ENCODE measurements around the gene MAPK12. TPM values are rescaled to one million over a fixed set of nuclear protein-coding genes. Genes with fewer than 3 reads are reported as not detected.

Gene MAPK12
- total and polyA plus RNA-seq, 9 of the 15 experiments (the other 6 are each of a cell fraction or from before 2014, with no cell fraction given) = 0.79 to 71.5 (median 32.8) TPM

DNA sequence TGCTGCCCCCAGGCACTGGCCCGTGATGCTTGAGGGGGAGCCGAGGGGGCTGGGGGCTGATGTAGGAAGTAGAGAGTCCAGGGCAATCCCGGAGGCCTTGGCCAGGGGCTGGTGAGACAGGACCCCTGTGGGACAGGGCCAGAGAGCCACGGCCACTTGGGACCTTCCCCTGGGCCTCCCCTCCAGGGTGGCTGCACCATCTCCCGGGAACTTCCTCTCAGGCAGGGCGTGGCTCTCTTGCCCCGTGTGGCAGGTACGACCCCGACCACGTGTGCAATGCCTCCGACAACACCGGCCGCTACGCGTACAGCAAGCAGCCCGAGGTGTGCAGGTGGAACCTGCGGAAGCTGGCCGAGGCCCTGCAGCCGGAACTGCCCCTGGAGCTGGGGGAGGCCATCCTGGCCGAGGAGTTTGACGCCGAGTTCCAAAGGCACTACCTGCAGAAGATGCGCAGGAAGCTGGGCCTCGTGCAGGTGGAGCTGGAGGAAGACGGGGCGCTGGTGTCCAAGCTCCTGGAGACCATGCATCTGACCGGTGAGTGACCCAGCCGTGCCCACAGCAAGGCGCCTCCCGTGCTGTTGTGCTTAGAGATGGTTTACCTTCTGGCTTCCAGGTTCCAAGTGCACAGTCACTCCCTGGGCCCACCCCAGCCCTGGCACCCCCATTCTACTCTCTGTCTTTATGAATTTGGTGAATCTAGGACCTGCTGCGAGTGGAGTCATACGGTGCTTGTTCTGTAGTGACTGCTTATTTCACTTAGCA is 50.9 kb downstream of the MAPK12 start:
- Histone ChIP-seq H3K79me2 (ENCODE audit: control insufficient read depth, insufficient read depth, low read length) (peaks cover 13% of the 10 kb centered on the region; the same call in 2 of the 3 replicates), H3K9ac (ENCODE audit: insufficient read depth in 1 of 2, low read depth in 2 of 2, low read length in 2 of 2) (no peak overlapping the region), H3K4me2 (ENCODE audit: insufficient read depth, low read length) (no peak overlapping the region), H3K4me1 (replicated peaks in 1 of 2; ENCODE audit: control insufficient read depth in 2 of 2, insufficient read depth in 2 of 2, low read length in 2 of 2) (peaks cover 0 to 36% of the 10 kb centered on the region in 2 experiments; a peak in 2 of 5 replicates), H3K27me3 (ENCODE audit: control insufficient read depth in 2 of 2, insufficient read depth in 2 of 2, low read length in 2 of 2) (no peaks in the 10 kb centered on the region), H3K36me3 (ENCODE audit: control insufficient read depth, insufficient read depth, low read length) (peaks cover 64% of the 10 kb centered on the region), H3K4me3 (no peak overlapping the region), H3K9me1 (ENCODE audit: control insufficient read depth, insufficient read depth, low read length) (no peaks in the 10 kb centered on the region), H3K27ac (ENCODE audit: extremely low read depth, low read depth, low read length) (no peak overlapping the region), H4K20me1 (replicated peaks; ENCODE audit: control insufficient read depth, insufficient read depth, low read length) (0 out of 2 replicates have a peak, but pooled peaks cover 3% of the 10 kb centered on the region), H3K9me3 (replicated peaks; ENCODE audit: control insufficient read depth, insufficient read depth, low read depth, low read length) (0 out of 2 replicates have a peak, but pooled peaks cover 2% of the 10 kb centered on the region), H2AFZ (ENCODE audit: low read depth, low read length) (no peak overlapping the region)
- ChIA-PET CTCF (ENCODE audit: low intra/inter-chr PET ratio) (interaction anchor here (0.6 to 2.4 kb wide), 3 partner anchors 40 to 64 kb away, joined by 3 to 12 read pairs (median 10); partner anchors contain the start of gene PANX2), POLR2A (no interaction called here)
- TF ChIP-seq POLR2G (IDR thresholded peaks at IDR 0.05; ENCODE audit: low read depth, low read length) (peak; percentile 69), TBL1XR1 (IDR thresholded peaks at IDR 0.05; ENCODE audit: low read length in 2 of 2) (no peak), ZNF174 (CRISPR knock-in tag; IDR thresholded peaks at IDR 0.05) (no peak), DMBX1 (CRISPR knock-in tag; IDR thresholded peaks at IDR 0.05; ENCODE audit: borderline replicate concordance) (no peak), SMAD4 (CRISPR knock-in tag; conservative IDR thresholded peaks at IDR 0.05) (no peak), TEAD4 (IDR thresholded peaks at IDR 0.05; ENCODE audit: low read length) (no peak), TEAD4 (CRISPR knock-in tag; IDR thresholded peaks at IDR 0.05; ENCODE audit: borderline replicate concordance) (no peak), ARNT (IDR thresholded peaks at IDR 0.05) (no peak), HDAC1 (IDR thresholded peaks at IDR 0.05) (no peak), ZNF274 (IDR thresholded peaks at IDR 0.05; ENCODE audit: borderline replicate concordance, low read depth, low read length) (no peak), DPF2 (IDR thresholded peaks at IDR 0.05) (no peak), HNRNPUL1 (IDR thresholded peaks at IDR 0.05; ENCODE audit: low read length) (no peak), CBX1 (IDR thresholded peaks at IDR 0.05; ENCODE audit: low read depth) (no peak), RFX7 (CRISPR knock-in tag; IDR thresholded peaks at IDR 0.05) (no peak), RBM22 (IDR thresholded peaks at IDR 0.05; ENCODE audit: low read depth, low read length, poor library complexity, severe bottlenecking) (peak; percentile 63)
- TF ChIP-seq, protein P1, sequence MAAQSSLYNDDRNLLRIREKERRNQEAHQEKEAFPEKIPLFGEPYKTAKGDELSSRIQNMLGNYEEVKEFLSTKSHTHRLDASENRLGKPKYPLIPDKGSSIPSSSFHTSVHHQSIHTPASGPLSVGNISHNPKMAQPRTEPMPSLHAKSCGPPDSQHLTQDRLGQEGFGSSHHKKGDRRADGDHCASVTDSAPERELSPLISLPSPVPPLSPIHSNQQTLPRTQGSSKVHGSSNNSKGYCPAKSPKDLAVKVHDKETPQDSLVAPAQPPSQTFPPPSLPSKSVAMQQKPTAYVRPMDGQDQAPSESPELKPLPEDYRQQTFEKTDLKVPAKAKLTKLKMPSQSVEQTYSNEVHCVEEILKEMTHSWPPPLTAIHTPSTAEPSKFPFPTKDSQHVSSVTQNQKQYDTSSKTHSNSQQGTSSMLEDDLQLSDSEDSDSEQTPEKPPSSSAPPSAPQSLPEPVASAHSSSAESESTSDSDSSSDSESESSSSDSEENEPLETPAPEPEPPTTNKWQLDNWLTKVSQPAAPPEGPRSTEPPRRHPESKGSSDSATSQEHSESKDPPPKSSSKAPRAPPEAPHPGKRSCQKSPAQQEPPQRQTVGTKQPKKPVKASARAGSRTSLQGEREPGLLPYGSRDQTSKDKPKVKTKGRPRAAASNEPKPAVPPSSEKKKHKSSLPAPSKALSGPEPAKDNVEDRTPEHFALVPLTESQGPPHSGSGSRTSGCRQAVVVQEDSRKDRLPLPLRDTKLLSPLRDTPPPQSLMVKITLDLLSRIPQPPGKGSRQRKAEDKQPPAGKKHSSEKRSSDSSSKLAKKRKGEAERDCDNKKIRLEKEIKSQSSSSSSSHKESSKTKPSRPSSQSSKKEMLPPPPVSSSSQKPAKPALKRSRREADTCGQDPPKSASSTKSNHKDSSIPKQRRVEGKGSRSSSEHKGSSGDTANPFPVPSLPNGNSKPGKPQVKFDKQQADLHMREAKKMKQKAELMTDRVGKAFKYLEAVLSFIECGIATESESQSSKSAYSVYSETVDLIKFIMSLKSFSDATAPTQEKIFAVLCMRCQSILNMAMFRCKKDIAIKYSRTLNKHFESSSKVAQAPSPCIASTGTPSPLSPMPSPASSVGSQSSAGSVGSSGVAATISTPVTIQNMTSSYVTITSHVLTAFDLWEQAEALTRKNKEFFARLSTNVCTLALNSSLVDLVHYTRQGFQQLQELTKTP (IDR thresholded peaks at IDR 0.05; ENCODE audit: low read depth in 1 of 2, partially characterized antibody in 2 of 2) = no peak
- TF ChIP-seq, protein P2, sequence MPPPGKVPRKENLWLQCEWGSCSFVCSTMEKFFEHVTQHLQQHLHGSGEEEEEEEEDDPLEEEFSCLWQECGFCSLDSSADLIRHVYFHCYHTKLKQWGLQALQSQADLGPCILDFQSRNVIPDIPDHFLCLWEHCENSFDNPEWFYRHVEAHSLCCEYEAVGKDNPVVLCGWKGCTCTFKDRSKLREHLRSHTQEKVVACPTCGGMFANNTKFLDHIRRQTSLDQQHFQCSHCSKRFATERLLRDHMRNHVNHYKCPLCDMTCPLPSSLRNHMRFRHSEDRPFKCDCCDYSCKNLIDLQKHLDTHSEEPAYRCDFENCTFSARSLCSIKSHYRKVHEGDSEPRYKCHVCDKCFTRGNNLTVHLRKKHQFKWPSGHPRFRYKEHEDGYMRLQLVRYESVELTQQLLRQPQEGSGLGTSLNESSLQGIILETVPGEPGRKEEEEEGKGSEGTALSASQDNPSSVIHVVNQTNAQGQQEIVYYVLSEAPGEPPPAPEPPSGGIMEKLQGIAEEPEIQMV (tag; conservative IDR thresholded peaks at IDR 0.05; ENCODE audit: low read depth) = no peak
- DNase-seq (ENCODE audit: extremely low read depth in 1 of 4, low spot score in 3 of 4) (no peak), FAIRE-seq (no peak), ATAC-seq (no peak)
- intact Hi-C loops (cut with micrococcal nuclease) (no loop called here), in situ Hi-C loops (cut with MboI) (loop anchor here (5.0 kb wide), 1 partner anchor 68 kb away; no protein-coding TSS in a partner anchor)
- 93% methylated on average over 11 of the region's 32 CpGs for WGBS (ENCODE audit: insufficient coverage, low coverage, missing lambda C conversion rate)
- BruUV-seq (replicated peaks) = no TSS peak
